ENCODE measurements around the gene CCDC82. TPM values are rescaled to one million over a fixed set of nuclear protein-coding genes. Genes with fewer than 3 reads are reported as not detected.

CCDC82 gene
- total RNA-seq, 1 donor from 2014 or later = 34.1 TPM

DNA sequence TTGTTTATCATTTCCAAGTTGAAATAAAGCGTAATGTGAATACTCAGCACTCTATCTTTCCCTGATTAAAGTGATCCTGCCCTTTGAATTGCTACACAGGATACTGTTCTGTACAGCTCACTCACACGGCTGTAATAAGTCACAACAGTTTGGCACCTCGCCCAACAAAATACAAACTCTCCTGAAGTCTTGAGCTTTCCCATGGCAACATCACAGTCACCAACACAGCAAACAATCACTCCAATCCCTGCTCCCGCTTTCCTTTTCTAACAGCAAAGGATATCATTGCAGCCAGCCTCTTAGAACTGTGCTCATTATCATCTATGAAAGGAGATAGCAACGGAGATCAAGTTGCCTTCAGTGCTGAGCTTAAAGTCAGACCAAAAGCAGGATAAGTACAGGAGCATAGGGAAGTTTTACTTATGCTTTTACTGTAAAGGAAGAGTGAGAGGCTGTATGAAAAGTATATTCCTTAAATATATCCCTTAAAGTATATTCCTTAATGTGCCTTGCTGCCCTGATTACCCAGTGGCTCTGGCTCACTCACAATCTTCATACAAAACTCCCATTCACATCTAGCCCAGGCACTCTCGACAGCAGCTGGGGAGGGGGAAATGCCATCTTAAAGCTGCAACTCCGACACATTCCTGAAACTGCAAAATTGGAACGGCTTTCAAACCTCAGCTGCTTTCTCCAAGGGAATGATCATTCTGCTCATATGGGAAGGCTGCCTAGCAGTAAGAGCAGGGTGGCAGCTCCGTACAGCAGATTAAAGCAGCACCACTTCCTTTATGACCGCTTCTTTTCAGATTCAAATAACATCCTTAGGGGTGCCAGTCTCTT is 82.6 kb downstream of the CCDC82 start:
- TF ChIP-seq, protein P1, sequence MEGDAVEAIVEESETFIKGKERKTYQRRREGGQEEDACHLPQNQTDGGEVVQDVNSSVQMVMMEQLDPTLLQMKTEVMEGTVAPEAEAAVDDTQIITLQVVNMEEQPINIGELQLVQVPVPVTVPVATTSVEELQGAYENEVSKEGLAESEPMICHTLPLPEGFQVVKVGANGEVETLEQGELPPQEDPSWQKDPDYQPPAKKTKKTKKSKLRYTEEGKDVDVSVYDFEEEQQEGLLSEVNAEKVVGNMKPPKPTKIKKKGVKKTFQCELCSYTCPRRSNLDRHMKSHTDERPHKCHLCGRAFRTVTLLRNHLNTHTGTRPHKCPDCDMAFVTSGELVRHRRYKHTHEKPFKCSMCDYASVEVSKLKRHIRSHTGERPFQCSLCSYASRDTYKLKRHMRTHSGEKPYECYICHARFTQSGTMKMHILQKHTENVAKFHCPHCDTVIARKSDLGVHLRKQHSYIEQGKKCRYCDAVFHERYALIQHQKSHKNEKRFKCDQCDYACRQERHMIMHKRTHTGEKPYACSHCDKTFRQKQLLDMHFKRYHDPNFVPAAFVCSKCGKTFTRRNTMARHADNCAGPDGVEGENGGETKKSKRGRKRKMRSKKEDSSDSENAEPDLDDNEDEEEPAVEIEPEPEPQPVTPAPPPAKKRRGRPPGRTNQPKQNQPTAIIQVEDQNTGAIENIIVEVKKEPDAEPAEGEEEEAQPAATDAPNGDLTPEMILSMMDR (IDR thresholded peaks at IDR 0.05; ENCODE audit: unreplicated experiment) = no peak
- Mint-ChIP-seq H3K36me3 (ENCODE audit: low read depth, unreplicated experiment) (no peaks in the 10 kb centered on the region), H3K9me3 (ENCODE audit: unreplicated experiment) (no peaks in the 10 kb centered on the region), H3K4me3 (ENCODE audit: unreplicated experiment) (peak overlapping the region; percentile 11), H3K27me3 (ENCODE audit: unreplicated experiment) (peaks cover 3% of the 10 kb centered on the region), H3K4me1 (ENCODE audit: unreplicated experiment) (peaks cover 23% of the 10 kb centered on the region), H3K27ac (ENCODE audit: unreplicated experiment) (peak overlapping the region; percentile 96)
- DNase-seq (ENCODE audit: low spot score) = peak; percentile 60

DNA sequence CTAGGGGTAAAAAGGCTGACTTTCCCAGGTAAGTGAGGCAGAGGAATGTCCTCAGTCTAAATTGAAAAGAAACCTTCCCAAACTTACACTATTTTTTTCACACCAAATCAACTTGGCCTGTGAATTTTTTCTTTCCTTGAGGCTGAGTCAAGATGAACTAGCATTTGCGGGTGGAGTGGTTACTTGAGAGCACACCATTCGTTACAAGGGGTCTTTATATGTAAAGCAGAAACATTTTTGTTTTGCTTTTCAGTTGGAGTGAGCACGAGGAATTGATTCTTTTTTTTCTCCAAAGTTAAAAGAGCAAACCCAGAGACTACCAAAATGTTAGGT is 83.1 kb downstream of the CCDC82 start:
- Mint-ChIP-seq H3K27ac (ENCODE audit: unreplicated experiment) (peak overlapping the region; percentile 96), H3K9me3 (ENCODE audit: unreplicated experiment) (no peaks in the 10 kb centered on the region), H3K36me3 (ENCODE audit: low read depth, unreplicated experiment) (no peaks in the 10 kb centered on the region), H3K27me3 (ENCODE audit: unreplicated experiment) (peaks cover 3% of the 10 kb centered on the region), H3K4me1 (ENCODE audit: unreplicated experiment) (peaks cover 23% of the 10 kb centered on the region), H3K4me3 (ENCODE audit: unreplicated experiment) (no peak overlapping the region)
- TF ChIP-seq, protein P1 (IDR thresholded peaks at IDR 0.05; ENCODE audit: unreplicated experiment) = no peak
- no peak for DNase-seq (ENCODE audit: low spot score)

DNA sequence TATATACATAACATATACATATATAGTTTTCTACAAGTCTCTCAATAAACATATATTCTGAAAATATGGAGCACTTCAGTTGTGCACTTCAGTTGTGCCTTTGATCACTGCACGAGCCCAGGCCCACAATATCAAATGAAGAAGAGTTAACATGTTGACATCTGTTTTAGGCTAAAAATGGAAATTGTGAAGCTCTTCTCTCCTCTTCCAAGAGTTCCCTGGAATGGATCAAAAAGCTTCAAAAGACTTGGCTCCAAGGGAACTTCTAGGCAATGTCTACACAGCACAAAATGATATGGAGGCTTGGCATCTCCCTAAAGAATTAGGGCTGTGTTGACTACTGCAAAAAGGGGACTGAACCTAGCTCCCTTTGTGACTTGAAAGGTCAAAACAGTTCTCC is 83.6 kb downstream of the CCDC82 start:
- peaks cover 23% of the 10 kb centered on the region for H3K4me1 Mint-ChIP-seq (ENCODE audit: unreplicated experiment)
- no peak for DNase-seq (ENCODE audit: low spot score)
- H3K27ac Mint-ChIP-seq (ENCODE audit: unreplicated experiment) = peak overlapping the region; percentile 30
- peaks cover 3% of the 10 kb centered on the region for H3K27me3 Mint-ChIP-seq (ENCODE audit: unreplicated experiment)
- TF ChIP-seq, protein P1 (IDR thresholded peaks at IDR 0.05; ENCODE audit: unreplicated experiment) = no peak
- H3K36me3 Mint-ChIP-seq (ENCODE audit: low read depth, unreplicated experiment) = no peaks in the 10 kb centered on the region
- H3K9me3 Mint-ChIP-seq (ENCODE audit: unreplicated experiment) = no peaks in the 10 kb centered on the region
- no peak overlapping the region for H3K4me3 Mint-ChIP-seq (ENCODE audit: unreplicated experiment)

DNA sequence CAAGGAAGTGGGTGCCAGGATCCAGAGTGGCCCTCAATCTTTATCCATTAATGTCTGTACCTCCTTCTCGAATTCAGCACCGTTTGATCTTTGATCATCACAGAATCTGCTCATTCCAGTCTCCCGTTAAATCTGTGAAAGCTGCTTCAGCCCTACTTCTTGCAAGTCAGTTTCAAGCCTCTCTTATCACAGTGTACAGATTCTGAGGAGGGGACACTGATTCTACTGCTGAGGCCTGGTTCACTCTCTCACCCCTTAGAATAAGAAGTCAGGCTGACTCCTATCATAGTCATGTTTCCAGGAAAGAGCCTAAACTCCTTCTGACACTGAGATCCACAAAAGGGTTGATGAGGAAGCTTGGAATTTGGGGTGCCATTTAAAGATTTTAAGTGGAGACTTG is 85.7 kb downstream of the CCDC82 start:
- Mint-ChIP-seq H3K4me3 (ENCODE audit: unreplicated experiment) (no peak overlapping the region), H3K27ac (ENCODE audit: unreplicated experiment) (no peak overlapping the region), H3K36me3 (ENCODE audit: low read depth, unreplicated experiment) (peaks cover 2% of the 10 kb centered on the region), H3K4me1 (ENCODE audit: unreplicated experiment) (peaks cover 31% of the 10 kb centered on the region), H3K27me3 (ENCODE audit: unreplicated experiment) (peaks cover 3% of the 10 kb centered on the region), H3K9me3 (ENCODE audit: unreplicated experiment) (no peaks in the 10 kb centered on the region)
- no peak for DNase-seq (ENCODE audit: low spot score)
- TF ChIP-seq, protein P1 (IDR thresholded peaks at IDR 0.05; ENCODE audit: unreplicated experiment) = no peak

DNA sequence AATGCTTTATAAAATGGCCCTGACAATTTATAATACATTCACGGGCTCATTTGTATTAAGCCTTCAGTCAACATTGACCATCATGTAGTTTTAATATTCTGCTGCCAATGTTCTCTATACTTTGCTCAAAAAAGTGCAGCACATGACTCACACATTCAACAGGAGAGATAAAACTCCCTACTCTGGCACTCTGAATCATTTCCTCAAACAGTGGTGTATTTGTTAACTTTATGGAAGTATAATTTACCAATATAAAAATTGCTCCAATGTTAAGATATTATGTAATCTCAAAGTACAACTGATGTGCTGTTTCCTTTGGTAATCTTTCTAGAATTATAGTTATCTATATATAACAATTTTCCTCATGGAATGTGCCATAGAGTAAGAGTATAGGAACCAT is 86.6 kb downstream of the CCDC82 start:
- no peak for DNase-seq (ENCODE audit: low spot score)
- TF ChIP-seq, protein P1 (IDR thresholded peaks at IDR 0.05; ENCODE audit: unreplicated experiment) = no peak
- peaks cover 30% of the 10 kb centered on the region for H3K4me1 Mint-ChIP-seq (ENCODE audit: unreplicated experiment)
- no peak overlapping the region for H3K27ac Mint-ChIP-seq (ENCODE audit: unreplicated experiment)
- H3K9me3 Mint-ChIP-seq (ENCODE audit: unreplicated experiment) = no peaks in the 10 kb centered on the region
- H3K4me3 Mint-ChIP-seq (ENCODE audit: unreplicated experiment) = no peak overlapping the region
- H3K36me3 Mint-ChIP-seq (ENCODE audit: low read depth, unreplicated experiment) = peaks cover 3% of the 10 kb centered on the region
- H3K27me3 Mint-ChIP-seq (ENCODE audit: unreplicated experiment) = peaks cover 3% of the 10 kb centered on the region
